PC-9 (cell line): ENCODE data around the gene ZSCAN5A.
A peak's percentile ranks its signal among the peaks of the same experiment; 100 is the strongest.

Source experiments
- CTCF ChIP-seq: fragments of 200-600 bp; sonication (generic); conservative IDR thresholded peaks from 2 replicates; pipeline ENCODE4 v1.6.1; 2017; ENCODE audit warnings: mixed run types, antibody characterized with exemption, mild to moderate bottlenecking, moderate library complexity
- EZH2 ChIP-seq: fragments of 200-600 bp; sonication (generic); IDR thresholded peaks from 2 replicates; pipeline ENCODE4 v1.8.0; 2017; ENCODE audit warnings: antibody characterized with exemption, low read depth

GRCh38 chr19:56333506-56333905 is 18.9 kb upstream of the ZSCAN5A start:
- peak; percentile 95 for TF ChIP-seq CTCF
- no peak for TF ChIP-seq EZH2
